ENCODE results near the gene HES4.

The HES4 gene, protein sequence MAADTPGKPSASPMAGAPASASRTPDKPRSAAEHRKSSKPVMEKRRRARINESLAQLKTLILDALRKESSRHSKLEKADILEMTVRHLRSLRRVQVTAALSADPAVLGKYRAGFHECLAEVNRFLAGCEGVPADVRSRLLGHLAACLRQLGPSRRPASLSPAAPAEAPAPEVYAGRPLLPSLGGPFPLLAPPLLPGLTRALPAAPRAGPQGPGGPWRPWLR

DNA sequence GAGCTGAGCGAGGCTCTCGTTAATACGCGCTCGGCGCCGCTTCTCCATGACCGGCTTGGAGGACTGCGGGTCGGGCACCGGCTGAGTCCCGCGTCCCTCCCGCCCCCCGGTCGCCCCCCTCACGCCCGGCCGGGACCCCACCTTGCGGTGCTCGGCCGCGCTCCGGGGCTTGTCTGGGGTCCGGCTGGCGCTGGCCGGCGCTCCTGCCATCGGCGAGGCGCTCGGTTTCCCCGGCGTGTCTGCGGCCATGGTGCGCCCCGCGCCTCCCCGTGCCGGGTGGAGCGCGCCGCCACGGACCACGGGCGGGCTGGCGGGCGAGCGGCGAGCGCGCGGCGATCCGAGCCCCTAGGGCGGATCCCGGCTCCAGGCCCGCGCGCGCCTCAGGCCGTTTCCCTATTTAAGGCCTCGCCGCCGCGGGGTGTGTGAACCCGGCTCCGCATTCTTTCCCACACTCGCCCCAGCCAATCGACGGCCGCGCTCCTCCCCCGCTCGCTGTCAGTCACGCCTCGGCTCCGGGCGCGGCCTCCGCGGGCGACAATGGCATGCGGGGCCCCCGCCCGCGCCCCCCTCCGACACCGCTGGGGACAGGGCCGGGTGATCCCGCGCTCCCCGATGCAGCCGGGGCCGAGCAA lies at the start of gene HES4:
TSS of gene HES4 (minus strand) at position 373 of the 632 bp plus-strand sequence. CDS start at position 249, 124 bp downstream.
- peak; percentile 55 for DNase-seq

DNA sequence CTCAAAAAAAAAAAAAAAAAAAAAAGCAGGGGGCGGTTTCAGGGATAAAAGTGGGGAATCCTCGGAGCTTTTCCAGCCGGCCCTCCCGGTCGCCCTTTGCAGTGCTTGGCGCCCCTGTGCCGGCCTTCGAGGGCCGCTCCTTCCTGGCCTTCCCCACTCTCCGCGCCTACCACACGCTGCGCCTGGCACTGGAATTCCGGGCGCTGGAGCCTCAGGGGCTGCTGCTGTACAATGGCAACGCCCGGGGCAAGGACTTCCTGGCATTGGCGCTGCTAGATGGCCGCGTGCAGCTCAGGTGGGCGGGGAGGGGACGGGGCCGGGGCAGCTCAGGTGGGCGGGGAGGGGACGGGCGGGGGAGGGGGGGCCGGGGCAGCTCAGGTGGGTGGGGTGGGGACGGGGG lies 48.9 kb upstream of the HES4 start:
- no peak for DNase-seq

DNA sequence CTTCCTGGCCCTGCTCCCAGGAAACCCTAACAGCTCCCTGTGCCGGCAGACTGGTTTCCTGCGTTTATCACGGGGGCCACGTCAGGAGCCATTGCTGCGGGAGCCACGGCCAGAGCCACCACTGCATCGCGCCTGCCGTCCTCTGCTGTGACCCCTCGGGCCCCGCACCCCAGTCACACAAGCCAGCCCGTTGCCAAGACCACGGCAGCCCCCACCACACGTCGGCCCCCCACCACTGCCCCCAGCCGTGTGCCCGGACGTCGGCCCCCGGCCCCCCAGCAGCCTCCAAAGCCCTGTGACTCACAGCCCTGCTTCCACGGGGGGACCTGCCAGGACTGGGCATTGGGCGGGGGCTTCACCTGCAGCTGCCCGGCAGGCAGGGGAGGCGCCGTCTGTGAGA lies 48.1 kb upstream of the HES4 start:
- DNase-seq: no peak

DNA sequence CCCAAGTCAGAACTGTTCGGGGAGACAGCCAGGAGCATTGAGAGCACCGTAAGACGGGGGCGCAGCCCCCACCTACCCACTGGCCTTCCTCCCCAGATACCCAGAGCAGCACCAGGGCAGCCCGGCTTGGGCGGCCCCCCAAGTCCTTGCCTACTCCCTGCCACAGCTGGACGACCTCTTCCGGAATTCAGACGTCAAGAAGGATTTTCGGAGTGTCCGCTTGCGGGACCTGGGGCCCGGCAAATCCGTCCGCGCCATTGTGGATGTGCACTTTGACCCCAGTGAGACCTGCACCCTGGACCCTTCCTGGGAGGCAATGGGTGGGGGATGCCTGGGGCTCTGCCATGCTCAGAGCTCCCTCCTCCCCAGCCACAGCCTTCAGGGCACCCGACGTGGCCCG lies 47.5 kb upstream of the HES4 start:
- no peak for DNase-seq

DNA sequence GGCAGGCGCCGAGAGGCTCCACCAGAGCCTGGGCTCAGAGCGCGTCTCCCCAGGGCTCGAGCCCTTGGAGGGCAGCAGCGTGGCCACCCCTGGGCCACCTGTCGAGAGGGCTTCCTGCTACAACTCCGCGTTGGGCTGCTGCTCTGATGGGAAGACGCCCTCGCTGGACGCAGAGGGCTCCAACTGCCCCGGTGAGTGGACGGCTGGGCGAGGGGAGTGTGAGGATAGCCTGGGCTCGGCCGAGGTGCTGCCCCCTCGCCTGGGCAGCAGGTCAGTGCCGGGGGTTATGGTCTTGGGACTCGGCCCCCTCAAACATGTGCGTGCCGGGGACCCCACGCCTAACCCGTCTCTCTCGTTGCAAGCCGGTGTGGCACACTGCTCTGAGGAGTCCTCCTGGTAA lies 46.9 kb upstream of the HES4 start:
- DNase-seq: no peak

DNA sequence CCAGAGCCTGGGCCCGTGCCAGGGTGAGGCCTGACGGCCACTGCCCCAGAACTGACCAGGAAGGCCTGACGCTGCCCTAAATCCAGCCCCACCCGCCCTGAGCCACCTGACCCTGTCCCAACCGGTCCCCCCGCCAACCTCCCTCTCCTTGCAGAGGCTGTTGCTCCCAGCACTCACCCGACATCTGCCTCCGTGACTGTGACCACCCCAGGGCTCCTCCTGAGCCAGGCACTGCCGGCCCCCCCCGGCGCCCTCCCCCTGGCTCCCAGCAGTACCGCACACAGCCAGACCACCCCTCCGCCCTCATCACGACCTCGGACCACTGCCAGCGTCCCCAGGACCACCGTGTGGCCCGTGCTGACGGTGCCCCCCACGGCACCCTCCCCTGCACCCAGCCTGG lies 46.3 kb upstream of the HES4 start:
- no peak for DNase-seq

- no peak for DNase-seq
Measured at GRCh38 chr1:1045129-1045528, 45.2 kb upstream of the HES4 start.

GRCh38 chr1:1044455-1045078 lies 44.7 kb upstream of the HES4 start:
- DNase-seq: no peak

GRCh38 chr1:1043921-1044320 lies 44.0 kb upstream of the HES4 start:
- DNase-seq: no peak

DNA sequence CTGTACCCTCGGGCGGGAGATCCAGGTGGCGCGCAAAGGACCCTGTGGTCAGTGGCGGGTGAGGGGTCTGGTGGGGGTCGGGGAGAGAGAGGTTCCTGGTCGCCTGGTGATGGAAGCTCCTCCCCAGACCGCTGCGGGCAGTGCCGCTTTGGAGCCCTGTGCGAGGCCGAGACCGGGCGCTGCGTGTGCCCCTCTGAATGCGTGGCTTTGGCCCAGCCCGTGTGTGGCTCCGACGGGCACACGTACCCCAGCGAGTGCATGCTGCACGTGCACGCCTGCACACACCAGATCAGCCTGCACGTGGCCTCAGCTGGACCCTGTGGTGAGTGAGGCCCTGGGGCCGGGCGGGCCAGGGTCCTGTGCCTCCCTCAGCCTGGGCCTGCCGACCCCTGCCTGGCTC lies 43.5 kb upstream of the HES4 start:
- no peak for DNase-seq

- no peak for DNase-seq
Measured at GRCh38 chr1:1042835-1043234, 42.9 kb upstream of the HES4 start.

DNA sequence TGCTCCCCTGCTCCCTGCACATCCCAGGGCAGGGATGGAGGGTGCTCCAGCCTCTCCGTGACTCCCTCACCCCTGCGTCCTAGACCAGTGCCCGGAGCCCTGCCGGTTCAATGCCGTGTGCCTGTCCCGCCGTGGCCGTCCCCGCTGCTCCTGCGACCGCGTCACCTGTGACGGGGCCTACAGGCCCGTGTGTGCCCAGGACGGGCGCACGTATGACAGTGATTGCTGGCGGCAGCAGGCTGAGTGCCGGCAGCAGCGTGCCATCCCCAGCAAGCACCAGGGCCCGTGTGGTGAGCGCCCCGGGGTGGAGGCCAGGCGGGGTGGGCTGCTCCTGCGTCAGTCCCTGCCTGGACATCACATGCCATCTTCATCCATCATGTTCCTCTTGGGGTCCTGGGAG lies 42.0 kb upstream of the HES4 start:
- DNase-seq: no peak

DNA sequence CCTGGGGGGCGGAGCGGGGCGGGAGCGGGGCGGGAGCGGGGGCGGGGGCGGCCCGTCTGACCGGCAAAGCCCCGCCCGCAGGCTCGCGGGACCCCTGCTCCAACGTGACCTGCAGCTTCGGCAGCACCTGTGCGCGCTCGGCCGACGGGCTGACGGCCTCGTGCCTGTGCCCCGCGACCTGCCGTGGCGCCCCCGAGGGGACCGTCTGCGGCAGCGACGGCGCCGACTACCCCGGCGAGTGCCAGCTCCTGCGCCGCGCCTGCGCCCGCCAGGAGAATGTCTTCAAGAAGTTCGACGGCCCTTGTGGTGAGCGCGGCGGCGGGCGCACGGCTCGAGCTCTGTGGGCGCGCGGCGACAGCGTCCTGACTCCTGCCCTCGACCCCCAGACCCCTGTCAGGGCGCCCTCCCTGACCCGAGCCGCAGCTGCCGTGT lies 41.2 kb upstream of the HES4 start:
- DNase-seq: no peak

GRCh38 chr1:1040004-1040991 lies 40.4 kb upstream of the HES4 start:
- no peak for DNase-seq

- DNase-seq: no peak
Measured at GRCh38 chr1:1039145-1039910, 39.4 kb upstream of the HES4 start.

- peak; percentile 22 for DNase-seq
Measured at GRCh38 chr1:1038694-1039093, 38.8 kb upstream of the HES4 start.

DNA sequence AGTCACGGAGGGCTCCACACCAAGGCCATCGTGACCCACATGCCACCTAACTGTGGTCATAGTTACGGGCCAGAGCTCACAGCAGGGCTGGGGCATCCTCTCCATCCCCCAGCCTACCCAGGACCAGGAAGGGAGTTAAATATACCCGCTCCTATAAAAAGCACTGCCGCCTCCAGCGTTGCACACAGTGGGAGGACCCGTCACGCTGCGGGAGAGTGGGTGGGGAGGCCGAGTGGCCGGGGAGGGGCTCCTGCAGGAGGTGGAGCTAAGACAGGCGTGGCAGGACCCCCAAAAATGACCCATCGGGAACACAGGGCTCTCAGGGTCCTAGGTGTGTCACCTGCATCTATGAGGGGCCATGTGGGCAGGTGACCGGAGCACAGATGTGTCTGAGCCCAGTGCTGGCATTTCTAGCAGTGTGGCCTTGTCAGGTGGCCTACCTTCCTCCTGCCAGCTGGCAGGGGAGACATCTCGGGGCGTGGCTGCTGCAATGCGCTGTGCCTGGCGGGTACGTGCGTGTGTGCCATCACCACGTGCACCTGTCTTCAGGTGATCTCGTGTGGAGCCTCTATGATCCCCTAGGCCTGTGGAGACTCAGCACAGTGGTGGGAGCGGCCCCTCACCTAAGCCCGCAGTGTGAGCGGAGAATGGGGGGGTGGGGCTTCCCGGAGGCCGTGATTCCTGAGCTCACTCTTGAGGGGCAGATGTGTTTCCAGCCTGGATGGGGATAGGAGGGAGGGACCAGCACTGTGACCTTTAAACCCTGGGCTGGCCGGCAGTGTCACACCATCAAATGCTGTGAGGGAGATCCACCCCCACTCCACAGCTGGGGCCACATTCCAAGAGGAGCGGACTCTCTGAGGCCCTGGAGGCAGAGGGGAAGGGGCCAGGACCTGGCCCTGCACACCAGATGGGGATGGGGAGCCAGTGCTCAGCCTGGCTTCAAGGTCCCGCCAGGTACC lies 37.8 kb upstream of the HES4 start:
- DNase-seq: no peak

DNA sequence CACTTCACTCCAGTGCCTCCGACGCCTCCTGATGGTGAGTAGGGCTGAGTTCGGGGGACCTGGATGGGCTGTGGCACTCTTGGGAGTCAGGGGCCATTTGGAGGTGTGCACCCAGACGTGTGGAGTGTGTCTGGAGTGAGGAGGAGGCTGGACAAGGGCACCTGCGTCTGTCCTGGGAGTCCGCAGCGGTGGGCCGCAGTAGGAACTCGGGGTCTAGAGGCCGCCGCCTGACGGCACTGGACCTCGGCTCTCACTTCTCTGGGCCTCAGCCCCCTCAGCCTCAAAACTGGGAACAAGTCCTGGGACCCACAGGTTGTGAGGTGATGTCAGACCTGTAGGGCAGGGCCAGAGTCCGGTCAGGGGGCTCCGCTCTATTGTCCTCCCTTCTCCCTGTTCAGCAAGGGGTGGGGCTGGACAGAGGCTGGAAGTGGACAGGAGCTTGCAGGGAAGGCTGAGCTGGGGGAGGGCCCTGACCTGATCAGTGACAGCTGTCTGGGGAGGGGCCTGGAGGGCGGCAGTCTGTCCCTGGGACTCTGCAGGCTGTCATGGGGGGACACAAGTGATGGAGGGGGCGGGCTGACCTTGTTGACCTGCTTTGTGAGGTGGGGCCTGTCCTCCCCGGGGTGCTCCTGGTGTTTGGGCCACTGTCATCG lies 35.5 kb upstream of the HES4 start:
- no peak for DNase-seq

GRCh38 chr1:1034439-1034781 lies 34.5 kb upstream of the HES4 start:
- DNase-seq: no peak

DNA sequence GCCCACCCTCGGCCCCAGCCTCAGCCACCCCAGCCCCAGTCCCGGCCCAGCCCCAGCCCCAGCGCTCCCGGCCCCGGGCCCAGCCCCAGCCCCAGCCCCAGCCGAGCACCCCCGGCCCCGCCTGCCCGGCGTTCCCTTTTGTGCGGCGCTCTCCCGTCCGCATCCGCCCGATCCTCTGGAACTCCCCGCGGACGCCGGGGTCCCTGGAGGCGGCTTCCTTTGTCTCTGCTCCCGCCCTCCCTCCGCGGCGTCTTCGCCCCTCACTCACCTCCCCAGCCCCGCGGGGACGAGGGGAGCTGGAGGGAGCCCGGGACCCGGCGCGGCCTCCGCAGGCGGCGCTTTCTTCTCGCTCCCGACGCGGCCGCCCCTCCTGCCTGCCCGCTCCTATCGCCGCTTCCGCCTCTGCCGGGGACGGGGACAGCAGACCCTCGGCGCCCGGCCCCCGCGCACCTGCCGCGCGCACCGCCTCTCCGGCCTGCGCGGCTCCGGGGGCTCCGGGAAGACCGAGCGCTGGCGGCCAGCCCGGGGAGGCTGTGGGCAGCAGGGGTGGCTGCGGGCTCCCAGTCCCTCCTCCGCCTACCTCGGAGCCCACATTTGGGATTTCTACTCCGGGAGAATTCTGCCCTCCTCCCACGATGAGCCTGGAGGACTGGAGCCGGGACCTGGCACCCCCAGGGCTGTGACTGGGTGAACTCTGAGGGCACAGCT lies 34.0 kb upstream of the HES4 start:
- no peak for DNase-seq
